Right atrium auricular region (tissue), 2 donors: Measurements from ENCODE around the gene CDK18. TPM values are rescaled to one million over a fixed set of nuclear protein-coding genes. Genes with fewer than 3 reads are reported as not detected.

Experiments used
- DNase-seq: peaks from one replicate; pipeline ENCODE4 v3.0.0-alpha.2; 2019; ENCODE audit warnings: low spot score
- H3K27ac ChIP-seq, 2 donors: fragments of 200-600 bp; sonication (generic); 1 replicate in 1 of 2; 2 replicates in 1 of 2; pipeline ENCODE4 v1.5.1; 2016 to 2019
- H3K27me3 ChIP-seq, 2 donors: fragments of 200-600 bp; sonication (generic); one replicate each; pipeline versions ENCODE4 v1.5.1 to v1.6.0; 2017 to 2019
- H3K36me3 ChIP-seq: fragments of 200-600 bp; sonication (generic); one replicate; pipeline ENCODE4 v1.5.1; 2016
- H3K4me1 ChIP-seq, 2 donors: fragments of 200-600 bp; sonication (generic); one replicate each; pipeline versions ENCODE4 v1.5.1 to v1.6.0; 2017 to 2019
- H3K4me3 ChIP-seq, 2 donors: fragments of 200-600 bp; sonication (generic); 1 replicate in 1 of 2; 2 replicates in 1 of 2; pipeline ENCODE4 v1.5.1; 2017 to 2019; ENCODE audit warnings: mild to moderate bottlenecking in 1 of 2, moderate library complexity in 1 of 2
- H3K9me3 ChIP-seq, 2 donors: fragments of 200-600 bp; sonication (generic); one replicate each; pipeline ENCODE4 v1.5.1; 2019
- total RNA-seq, 2 donors: library from RNA; depleted of rRNA; stranded (reverse); fragments of >200 nt; gene quantifications; one replicate each; pipeline ENCODE4 v1.1.0, GENCODE V29; 2016
- TF ChIP-seq, protein P1 (sequence below), 2 donors: fragments of 200-600 bp; sonication (generic); IDR thresholded peaks; one replicate each; pipeline ENCODE4 v1.5.1; 2019; ENCODE audit warnings: antibody characterized with exemption in 2 of 2

Gene CDK18
- total RNA-seq, 2 donors from 2014 or later = 85.6 to 116 TPM

DNA sequence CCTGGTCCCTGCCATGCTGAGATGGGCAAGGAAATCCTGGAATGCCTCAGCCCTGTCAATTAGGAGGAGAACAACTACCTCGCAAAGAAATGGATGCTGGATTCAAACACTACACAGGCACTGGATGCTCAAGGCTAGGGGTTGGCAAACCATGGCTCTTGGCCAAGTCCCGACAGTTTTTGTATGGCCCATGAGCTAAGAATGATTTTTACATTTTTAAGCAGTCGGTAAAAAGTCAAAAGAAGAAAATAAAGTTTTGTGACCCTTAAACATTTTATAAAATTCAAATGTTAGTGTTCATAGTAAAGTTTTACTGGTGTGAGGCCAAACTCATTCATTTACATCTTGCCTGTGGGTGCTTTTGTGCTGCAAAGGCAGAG, 6.5 kb downstream of the CDK18 start:
- TF ChIP-seq, protein P1, sequence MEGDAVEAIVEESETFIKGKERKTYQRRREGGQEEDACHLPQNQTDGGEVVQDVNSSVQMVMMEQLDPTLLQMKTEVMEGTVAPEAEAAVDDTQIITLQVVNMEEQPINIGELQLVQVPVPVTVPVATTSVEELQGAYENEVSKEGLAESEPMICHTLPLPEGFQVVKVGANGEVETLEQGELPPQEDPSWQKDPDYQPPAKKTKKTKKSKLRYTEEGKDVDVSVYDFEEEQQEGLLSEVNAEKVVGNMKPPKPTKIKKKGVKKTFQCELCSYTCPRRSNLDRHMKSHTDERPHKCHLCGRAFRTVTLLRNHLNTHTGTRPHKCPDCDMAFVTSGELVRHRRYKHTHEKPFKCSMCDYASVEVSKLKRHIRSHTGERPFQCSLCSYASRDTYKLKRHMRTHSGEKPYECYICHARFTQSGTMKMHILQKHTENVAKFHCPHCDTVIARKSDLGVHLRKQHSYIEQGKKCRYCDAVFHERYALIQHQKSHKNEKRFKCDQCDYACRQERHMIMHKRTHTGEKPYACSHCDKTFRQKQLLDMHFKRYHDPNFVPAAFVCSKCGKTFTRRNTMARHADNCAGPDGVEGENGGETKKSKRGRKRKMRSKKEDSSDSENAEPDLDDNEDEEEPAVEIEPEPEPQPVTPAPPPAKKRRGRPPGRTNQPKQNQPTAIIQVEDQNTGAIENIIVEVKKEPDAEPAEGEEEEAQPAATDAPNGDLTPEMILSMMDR (IDR thresholded peaks at IDR 0.05) = no peak
- no peaks in the 10 kb centered on the region for H3K36me3 ChIP-seq
- H3K4me3 ChIP-seq = no peak overlapping the region
- peaks cover 0 to 67% of the 10 kb centered on the region in 2 donors for H3K4me1 ChIP-seq
- DNase-seq = no peak
- H3K27me3 ChIP-seq = no peaks in the 10 kb centered on the region
- no peaks in the 10 kb centered on the region for H3K9me3 ChIP-seq
- peak overlapping the region; percentile 78 to 85 for H3K27ac ChIP-seq

DNA sequence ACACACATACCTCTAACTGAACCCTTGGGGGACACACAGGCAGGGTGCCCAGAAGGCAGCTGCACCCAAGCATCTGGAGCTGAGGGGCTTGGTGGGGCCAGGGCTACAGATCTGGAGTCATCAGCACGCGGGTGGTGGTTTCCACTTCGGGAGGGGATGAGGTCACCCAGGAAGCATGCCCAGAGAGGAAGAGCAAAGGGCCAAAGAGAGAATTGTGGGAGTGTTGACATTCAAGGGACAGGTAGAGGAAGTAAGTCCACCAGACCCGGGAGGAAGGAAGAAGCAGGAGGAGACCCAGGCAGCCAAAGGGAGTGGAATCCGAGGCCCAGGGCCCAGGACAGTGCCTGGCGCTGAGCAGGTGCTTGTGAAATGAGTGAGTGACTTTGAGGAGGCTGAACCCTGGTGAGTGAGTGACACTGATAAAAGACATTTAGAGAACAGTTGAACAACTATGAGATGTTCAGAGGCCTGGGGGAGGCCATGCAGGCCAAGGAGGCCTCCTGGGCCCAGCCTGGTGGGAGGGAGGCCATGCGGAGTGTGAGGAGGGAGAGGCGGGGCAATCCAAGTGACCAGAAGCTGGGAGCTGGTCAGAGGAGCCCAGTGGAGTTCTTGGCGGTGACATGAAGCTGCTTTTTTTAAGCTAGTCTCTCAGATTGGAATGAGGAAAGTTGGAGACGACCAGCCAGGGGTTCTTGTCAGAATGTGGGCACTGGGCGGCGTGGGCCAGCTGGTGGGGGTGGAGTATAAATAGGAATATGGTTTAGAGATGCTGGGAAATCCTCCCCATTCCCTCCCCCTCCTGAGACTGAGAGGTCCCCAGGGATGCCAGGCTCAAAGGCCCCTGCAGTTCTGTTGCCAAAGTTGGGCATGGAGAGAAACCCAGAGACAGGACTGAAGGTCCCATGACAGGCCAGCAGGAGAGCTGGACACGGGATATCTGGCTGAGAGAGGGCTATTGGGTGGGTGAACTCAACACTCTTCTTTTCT, 7.9 kb downstream of the CDK18 start:
- TF ChIP-seq, protein P1 (IDR thresholded peaks at IDR 0.05) = no peak
- Histone ChIP-seq H3K27me3 (no peaks in the 10 kb centered on the region), H3K4me3 (no peak overlapping the region), H3K9me3 (no peaks in the 10 kb centered on the region), H3K27ac (peak overlapping the region; percentile 78 to 85), H3K36me3 (no peaks in the 10 kb centered on the region), H3K4me1 (peaks cover 0 to 77% of the 10 kb centered on the region in 2 donors)
- no peak for DNase-seq

DNA sequence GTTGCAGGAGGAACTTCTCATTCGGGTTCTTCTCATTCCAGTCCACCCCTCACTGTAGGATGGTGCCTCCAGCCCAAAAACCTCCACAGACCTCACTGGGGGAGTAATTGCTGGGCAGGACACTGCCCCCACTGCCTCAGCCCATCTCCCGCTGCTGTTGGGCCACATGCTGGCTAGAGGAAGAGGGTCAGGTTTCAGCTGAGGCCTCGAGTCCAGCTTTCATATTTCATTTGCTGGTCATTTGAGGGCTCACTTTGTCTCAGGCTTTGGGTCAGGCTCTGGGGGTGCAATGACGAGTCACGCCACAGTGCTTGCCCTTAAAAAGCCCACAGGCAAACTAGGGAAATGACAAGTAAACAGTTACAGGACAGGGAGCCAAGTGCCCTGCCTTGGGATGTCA, 9.3 kb downstream of the CDK18 start:
- Histone ChIP-seq H3K4me3 (no peak overlapping the region), H3K27ac (peak overlapping the region; percentile 78 to 85), H3K4me1 (peaks cover 0 to 89% of the 10 kb centered on the region in 2 donors), H3K9me3 (no peaks in the 10 kb centered on the region), H3K36me3 (no peaks in the 10 kb centered on the region), H3K27me3 (no peaks in the 10 kb centered on the region)
- no peak for DNase-seq
- TF ChIP-seq, protein P1 (IDR thresholded peaks at IDR 0.05) = no peak

DNA sequence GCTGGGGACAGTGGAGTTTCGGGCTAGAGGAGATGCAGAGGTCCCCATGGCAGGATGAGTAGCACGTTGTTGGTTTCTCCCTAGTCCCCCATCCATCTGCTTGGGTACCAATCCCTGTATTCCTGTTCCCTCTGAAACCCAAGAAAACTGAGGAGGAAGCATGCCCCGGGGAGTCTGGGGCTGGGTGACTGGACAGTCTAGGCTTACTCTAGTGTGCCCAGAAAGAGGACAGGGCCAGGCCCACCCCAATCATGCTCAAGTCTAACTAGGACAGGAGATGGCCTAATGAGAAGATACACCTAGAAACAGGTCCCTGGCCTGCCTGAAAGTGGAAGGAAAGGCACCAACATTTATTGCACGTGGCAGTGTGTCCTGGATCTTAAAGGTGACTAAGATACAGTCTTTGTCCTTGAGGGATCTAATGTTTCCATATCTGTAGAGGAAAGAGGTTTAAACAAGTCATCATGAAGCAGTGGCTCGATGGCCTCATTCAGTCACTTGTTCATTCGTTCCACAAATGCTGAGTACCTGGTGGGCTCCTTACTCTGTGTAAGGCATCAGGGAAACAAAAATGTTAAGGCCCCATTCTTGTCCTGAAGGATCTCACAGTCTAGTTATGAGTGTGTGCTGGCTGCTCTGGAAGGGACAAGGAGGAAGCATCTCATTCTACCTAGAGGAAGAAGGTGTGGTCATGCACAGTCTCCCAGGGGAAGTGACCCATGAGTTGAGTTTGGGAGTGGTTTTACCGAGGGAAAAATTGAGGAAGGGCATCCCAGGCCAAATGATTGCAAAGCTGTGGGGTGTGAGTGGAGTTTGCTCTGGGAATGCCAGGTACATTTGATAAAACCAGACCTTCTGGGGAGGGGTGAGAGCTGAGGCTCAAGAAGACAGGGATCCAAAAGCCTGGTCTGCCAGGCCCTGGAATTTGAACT, 10.0 kb downstream of the CDK18 start:
- peak overlapping the region; percentile 78 to 85 for H3K27ac ChIP-seq
- no peak overlapping the region for H3K4me3 ChIP-seq
- no peaks in the 10 kb centered on the region for H3K36me3 ChIP-seq
- H3K9me3 ChIP-seq = no peaks in the 10 kb centered on the region
- DNase-seq = no peak
- H3K27me3 ChIP-seq = no peaks in the 10 kb centered on the region
- H3K4me1 ChIP-seq = peaks cover 0 to 97% of the 10 kb centered on the region in 2 donors
- TF ChIP-seq, protein P1 (IDR thresholded peaks at IDR 0.05) = no peak

DNA sequence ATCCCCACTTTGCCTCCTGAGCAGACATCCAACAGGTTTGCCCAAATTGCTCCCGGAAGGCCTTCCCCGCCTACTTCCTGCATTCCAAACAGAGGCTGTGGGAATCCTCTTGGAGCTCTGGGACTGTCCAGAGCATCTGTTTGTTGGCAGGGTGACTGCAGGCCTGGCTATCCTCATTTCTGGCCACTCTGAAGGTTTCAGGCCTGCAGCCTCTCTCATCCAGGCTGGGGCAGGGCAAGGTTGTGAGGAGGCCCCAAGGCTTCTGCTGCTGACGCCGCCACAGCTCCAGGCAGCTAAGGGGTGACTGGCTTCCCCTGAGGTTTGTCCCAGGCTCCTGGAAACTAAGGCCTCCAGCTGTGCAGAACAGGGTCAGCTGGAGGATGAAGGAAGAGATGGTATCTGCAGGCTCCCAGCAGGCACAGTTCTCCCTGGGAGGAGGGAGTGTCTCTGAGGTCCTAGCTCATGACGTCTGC, 11.3 kb downstream of the CDK18 start:
- Histone ChIP-seq H3K27me3 (no peaks in the 10 kb centered on the region), H3K27ac (peak overlapping the region; percentile 69 to 78), H3K4me3 (no peak overlapping the region), H3K9me3 (no peaks in the 10 kb centered on the region), H3K4me1 (peaks cover 0 to 97% of the 10 kb centered on the region in 2 donors), H3K36me3 (no peaks in the 10 kb centered on the region)
- TF ChIP-seq, protein P1 (IDR thresholded peaks at IDR 0.05) = no peak
- DNase-seq = no peak
